Gastrocnemius medialis (tissue), 4 donors: ENCODE measurements around the gene PHF12.

Source experiments
- POLR2A ChIP-seq, 2 donors: fragments of 450-650 bp; IDR thresholded peaks; one replicate each; pipeline ENCODE4 v1.6.1; 2017; ENCODE audit warnings: antibody characterized with exemption in 2 of 2, mild to moderate bottlenecking in 2 of 2, moderate library complexity in 2 of 2
- TF ChIP-seq, protein P1 (sequence below), 5 experiments: fragments of 450-650 bp in 3 of 5; fragments of 200-600 bp in 2 of 5; sonication (generic) in 2 of 5; IDR thresholded peaks in 4 of 5; conservative IDR thresholded peaks in 1 of 5; 1 replicate in 4 of 5; 2 replicates in 1 of 5; pipeline ENCODE4 v1.5.1; 2016 to 2019; ENCODE audit warnings: antibody characterized with exemption in 5 of 5, mild to moderate bottlenecking in 3 of 5, moderate library complexity in 3 of 5

DNA sequence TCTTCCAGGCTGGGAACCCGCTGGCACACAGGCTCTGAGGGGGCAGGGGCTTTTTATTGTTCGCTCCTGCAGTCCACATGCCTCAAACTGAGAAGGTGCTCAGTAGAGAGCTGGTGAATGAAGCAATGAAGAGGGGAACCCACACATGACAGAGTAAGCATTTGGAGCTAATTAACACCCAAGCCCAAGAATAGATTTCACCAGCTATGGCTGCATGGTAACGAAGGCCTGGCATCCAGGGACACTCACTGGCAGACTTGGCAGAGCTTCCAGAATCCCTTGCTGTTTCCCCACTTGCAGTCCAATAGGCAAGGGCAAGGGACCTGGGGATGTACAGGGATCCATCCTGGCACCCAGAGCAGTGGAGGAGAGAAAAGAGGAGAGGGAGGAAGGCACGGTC is 66.0 kb downstream of the PHF12 start:
- TF ChIP-seq, protein P1, sequence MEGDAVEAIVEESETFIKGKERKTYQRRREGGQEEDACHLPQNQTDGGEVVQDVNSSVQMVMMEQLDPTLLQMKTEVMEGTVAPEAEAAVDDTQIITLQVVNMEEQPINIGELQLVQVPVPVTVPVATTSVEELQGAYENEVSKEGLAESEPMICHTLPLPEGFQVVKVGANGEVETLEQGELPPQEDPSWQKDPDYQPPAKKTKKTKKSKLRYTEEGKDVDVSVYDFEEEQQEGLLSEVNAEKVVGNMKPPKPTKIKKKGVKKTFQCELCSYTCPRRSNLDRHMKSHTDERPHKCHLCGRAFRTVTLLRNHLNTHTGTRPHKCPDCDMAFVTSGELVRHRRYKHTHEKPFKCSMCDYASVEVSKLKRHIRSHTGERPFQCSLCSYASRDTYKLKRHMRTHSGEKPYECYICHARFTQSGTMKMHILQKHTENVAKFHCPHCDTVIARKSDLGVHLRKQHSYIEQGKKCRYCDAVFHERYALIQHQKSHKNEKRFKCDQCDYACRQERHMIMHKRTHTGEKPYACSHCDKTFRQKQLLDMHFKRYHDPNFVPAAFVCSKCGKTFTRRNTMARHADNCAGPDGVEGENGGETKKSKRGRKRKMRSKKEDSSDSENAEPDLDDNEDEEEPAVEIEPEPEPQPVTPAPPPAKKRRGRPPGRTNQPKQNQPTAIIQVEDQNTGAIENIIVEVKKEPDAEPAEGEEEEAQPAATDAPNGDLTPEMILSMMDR (IDR thresholded peaks at IDR 0.05 in 4 of 5, conservative IDR thresholded peaks at IDR 0.05 in 1 of 5) = no peak
- TF ChIP-seq POLR2A (IDR thresholded peaks at IDR 0.05) = no peak
